HL-60/S4 treated with phorbol 12-myristate 13-acetate at 8.2 ng/mL for 4 days and 3 days (cell line): ENCODE data around the gene VEGFC.

Experiments
- in situ Hi-C: fragments of 300-500 bp; cut with MboI; formaldehyde crosslinking; loops from 2 replicates; pipeline ENCODE4 v1.15.0; 2022; ENCODE audit warnings: low sequenced_read_pairs

VEGFC gene

GRCh38 chr4:176767183-176767582, 25.5 kb downstream of the VEGFC start:
- in situ Hi-C loops: no loop called here

- in situ Hi-C loops: no loop called here
Observed at GRCh38 chr4:176762661-176763308, 29.9 kb downstream of the VEGFC start.

GRCh38 chr4:176761872-176762271, 30.9 kb downstream of the VEGFC start:
- in situ Hi-C loops: no loop called here

- in situ Hi-C loops: no loop called here
Observed at GRCh38 chr4:176760471-176760870, 32.3 kb downstream of the VEGFC start.

- in situ Hi-C loops: no loop called here
Observed at GRCh38 chr4:176758731-176759130, 34.0 kb downstream of the VEGFC start.

- in situ Hi-C loops: no loop called here
Observed at GRCh38 chr4:176758323-176758722, 34.4 kb downstream of the VEGFC start.

- in situ Hi-C loops: no loop called here
Observed at GRCh38 chr4:176755613-176756012, 37.1 kb downstream of the VEGFC start.

- in situ Hi-C loops: no loop called here
Observed at GRCh38 chr4:176755001-176755400, 37.7 kb downstream of the VEGFC start.

GRCh38 chr4:176753049-176753448, 39.7 kb downstream of the VEGFC start:
- in situ Hi-C loops: no loop called here

GRCh38 chr4:176752191-176752749, 40.5 kb downstream of the VEGFC start:
- in situ Hi-C loops: no loop called here

- in situ Hi-C loops: no loop called here
Observed at GRCh38 chr4:176751061-176751460, 41.7 kb downstream of the VEGFC start.

- in situ Hi-C loops: no loop called here
Observed at GRCh38 chr4:176746846-176747245, 45.9 kb downstream of the VEGFC start.

GRCh38 chr4:176745902-176746301, 46.8 kb downstream of the VEGFC start:
- in situ Hi-C loops: no loop called here

GRCh38 chr4:176744091-176744490, 48.6 kb downstream of the VEGFC start:
- in situ Hi-C loops: no loop called here

- in situ Hi-C loops: no loop called here
Observed at GRCh38 chr4:176742211-176742610, 50.5 kb downstream of the VEGFC start.

GRCh38 chr4:176741253-176741652, 51.5 kb downstream of the VEGFC start:
- in situ Hi-C loops: no loop called here

GRCh38 chr4:176735300-176735699, 57.4 kb downstream of the VEGFC start:
- in situ Hi-C loops: no loop called here

- in situ Hi-C loops: no loop called here
Observed at GRCh38 chr4:176734461-176734860, 58.3 kb downstream of the VEGFC start.

GRCh38 chr4:176729489-176729888, 63.2 kb downstream of the VEGFC start:
- in situ Hi-C loops: no loop called here

- in situ Hi-C loops: no loop called here
Observed at GRCh38 chr4:176726803-176727202, 65.9 kb downstream of the VEGFC start.

GRCh38 chr4:176721459-176721858, 71.3 kb downstream of the VEGFC start:
- in situ Hi-C loops: no loop called here

GRCh38 chr4:176718881-176719280, 73.8 kb downstream of the VEGFC start:
- in situ Hi-C loops: no loop called here

GRCh38 chr4:176717237-176717636, 75.5 kb downstream of the VEGFC start:
- in situ Hi-C loops: no loop called here
